ENCODE measurements around the gene HMMR. TPM values are rescaled to one million over a fixed set of nuclear protein-coding genes. Genes with fewer than 3 reads are reported as not detected.

HMMR gene
- total and polyA plus RNA-seq, 9 of the 15 experiments (the other 6 are each of a cell fraction or from before 2014, with no cell fraction given): 74.9 to 133 (median 90.8) TPM

DNA sequence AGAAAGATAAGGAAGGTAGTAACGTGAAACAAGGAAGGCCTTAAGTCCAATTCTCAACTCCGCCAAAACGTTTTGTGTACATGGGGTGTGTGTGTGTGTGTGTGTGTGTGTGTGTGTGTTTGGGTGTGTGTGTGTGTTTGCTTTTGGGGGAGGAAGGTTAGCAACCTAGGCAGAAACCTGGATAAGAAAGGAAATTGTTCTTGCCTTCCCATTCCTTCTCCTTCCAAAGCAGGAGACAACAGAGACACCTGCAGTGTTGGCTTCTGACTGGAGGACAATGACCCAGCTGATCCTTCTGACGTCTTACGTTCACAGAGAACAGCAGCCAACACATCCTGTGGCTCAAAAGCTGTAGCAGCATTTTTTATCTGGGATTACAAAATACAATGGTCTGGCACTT lies 27.2 kb upstream of the HMMR start (continued):
- TF ChIP-seq MLLT1 (IDR thresholded peaks at IDR 0.05): 0 out of 4 replicates have a peak, but pooled peaks of 1 of the 2 experiments have one; percentile 25
- no peak for TF ChIP-seq ASH1L (IDR thresholded peaks at IDR 0.05; ENCODE audit: borderline replicate concordance, low read depth, partially characterized antibody)
- TF ChIP-seq ARID4B (CRISPR knock-in tag; IDR thresholded peaks at IDR 0.05): 0 out of 2 replicates have a peak, but pooled peaks have one; percentile 31
- TF ChIP-seq TOE1 (IDR thresholded peaks at IDR 0.05; ENCODE audit: borderline replicate concordance): 0 out of 2 replicates have a peak, but pooled peaks have one; percentile 23
- no peak for TF ChIP-seq TOE1 (CRISPR knock-in tag; IDR thresholded peaks at IDR 0.05; ENCODE audit: borderline replicate concordance, low read depth)
- no peak for TF ChIP-seq NR3C1 (CRISPR knock-in tag; IDR thresholded peaks at IDR 0.05)

All from K562 (cell line).